ENCODE results near the gene ELOF1. TPM values are rescaled to one million over a fixed set of nuclear protein-coding genes. Genes with fewer than 3 reads are reported as not detected.

Gene ELOF1
- polyA plus RNA-seq, 1 of the 3 experiments (the other 2 are of a cell fraction): 157 TPM

DNA sequence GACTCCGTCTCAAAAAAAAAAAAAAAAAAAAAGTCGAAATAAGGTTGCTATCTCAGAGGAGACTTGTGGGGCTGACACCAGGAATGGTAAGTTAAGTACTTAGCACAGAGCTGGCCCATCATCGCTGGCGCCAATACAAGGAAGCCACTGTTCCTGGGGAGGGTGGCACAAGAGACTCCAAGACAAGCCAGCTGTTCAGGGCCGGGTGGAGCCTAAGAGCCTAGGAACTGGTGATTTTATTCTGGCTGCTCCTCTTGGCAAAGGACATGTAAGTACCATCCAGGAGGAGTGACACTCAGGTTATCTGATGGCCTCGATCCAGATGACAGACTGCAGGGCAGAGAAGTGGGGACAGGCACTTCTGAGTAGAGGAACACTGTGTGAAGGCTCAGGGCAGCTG is 3.8 kb downstream of the ELOF1 start (continued):
- no peak for TF ChIP-seq RFX5 (IDR thresholded peaks at IDR 0.05; ENCODE audit: low read length)
- no peak for TF ChIP-seq RAD21 (IDR thresholded peaks at IDR 0.05; ENCODE audit: low read length)
- TF ChIP-seq YY1 (IDR thresholded peaks at IDR 0.05; ENCODE audit: low read depth): no peak
- TF ChIP-seq RXRA (IDR thresholded peaks at IDR 0.05; ENCODE audit: borderline replicate concordance, low read depth): no peak
- TF ChIP-seq SMC3 (IDR thresholded peaks at IDR 0.05; ENCODE audit: low read depth, low read length): no peak
- TF ChIP-seq EP300 (IDR thresholded peaks at IDR 0.05; ENCODE audit: borderline replicate concordance in 1 of 2, low read depth in 1 of 2, low read length in 1 of 2): no peak
- TF ChIP-seq CHD2 (IDR thresholded peaks at IDR 0.05; ENCODE audit: low read length, partially characterized antibody): no peak

DNA sequence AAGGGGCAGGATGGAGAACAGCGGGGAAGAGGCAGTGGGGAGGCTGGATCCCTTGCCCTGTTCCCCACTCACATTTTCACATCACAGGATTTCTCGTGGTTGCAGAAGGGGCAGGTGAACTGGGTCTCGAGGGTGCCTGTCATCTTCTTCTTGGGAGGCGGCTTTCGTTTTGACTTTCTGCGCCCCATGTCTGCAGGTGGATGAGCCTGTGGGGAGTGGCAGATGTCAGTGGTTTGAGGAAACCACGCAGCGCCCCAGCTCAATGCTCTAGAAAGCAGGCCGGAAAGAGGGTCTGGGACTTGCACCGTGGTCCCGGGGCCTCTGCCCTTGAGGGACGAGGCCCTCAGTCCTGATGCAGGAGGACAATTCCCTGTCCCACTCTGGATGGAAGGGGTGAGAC is 4.9 kb downstream of the ELOF1 start:
- Histone ChIP-seq H3K4me1 (ENCODE audit: control insufficient read depth in 1 of 2, insufficient read depth in 2 of 2, low read depth in 1 of 2, low read length in 1 of 2) (peaks cover 5 to 7% of the 10 kb centered on the region in 2 experiments; a peak in 1 of 4 replicates), H3K36me3 (replicated peaks in 1 of 2; ENCODE audit: control insufficient read depth in 1 of 2, insufficient read depth in 2 of 2, low read length in 1 of 2) (peaks cover 3 to 21% of the 10 kb centered on the region in 2 experiments), H3F3A (replicated peaks; ENCODE audit: insufficient read depth) (no peaks in the 10 kb centered on the region), H3K9me3 (no peaks in the 10 kb centered on the region), H4K20me1 (ENCODE audit: insufficient read depth) (peaks cover 24% of the 10 kb centered on the region), H3K79me2 (ENCODE audit: insufficient read depth) (peaks cover 48% of the 10 kb centered on the region), H3K4me2 (no peak overlapping the region), H3K9me2 (no peaks in the 10 kb centered on the region), H3K9ac (no peak overlapping the region), H2AFZ (ENCODE audit: low read depth) (no peak overlapping the region), H3K4me3 (ENCODE audit: low read depth in 2 of 2, low read length in 1 of 2) (no peak overlapping the region), H3K27me3 (ENCODE audit: insufficient read depth) (no peaks in the 10 kb centered on the region), H3K27ac (ENCODE audit: low read depth in 2 of 2, low read length in 1 of 2) (no peak overlapping the region)
- CTCF ChIA-PET: interaction anchor here (0.8 kb wide), 1 partner anchor 57 kb away, joined by 3 read pairs; no protein-coding TSS in a partner anchor
- POLR2A ChIA-PET: no interaction called here
- WGBS (ENCODE audit: low lambda C conversion rate): 94% methylated on average over 11 of the region's 12 CpGs
- DNase-seq: no peak
- TF ChIP-seq, protein P1, sequence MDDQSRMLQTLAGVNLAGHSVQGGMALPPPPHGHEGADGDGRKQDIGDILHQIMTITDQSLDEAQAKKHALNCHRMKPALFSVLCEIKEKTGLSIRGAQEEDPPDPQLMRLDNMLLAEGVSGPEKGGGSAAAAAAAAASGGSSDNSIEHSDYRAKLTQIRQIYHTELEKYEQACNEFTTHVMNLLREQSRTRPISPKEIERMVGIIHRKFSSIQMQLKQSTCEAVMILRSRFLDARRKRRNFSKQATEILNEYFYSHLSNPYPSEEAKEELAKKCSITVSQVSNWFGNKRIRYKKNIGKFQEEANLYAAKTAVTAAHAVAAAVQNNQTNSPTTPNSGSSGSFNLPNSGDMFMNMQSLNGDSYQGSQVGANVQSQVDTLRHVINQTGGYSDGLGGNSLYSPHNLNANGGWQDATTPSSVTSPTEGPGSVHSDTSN (IDR thresholded peaks at IDR 0.05): no peak
- TF ChIP-seq SMC3 (IDR thresholded peaks at IDR 0.05; ENCODE audit: low read depth, low read length) (no peak), RFX5 (IDR thresholded peaks at IDR 0.05; ENCODE audit: low read length) (no peak), SIN3A (IDR thresholded peaks at IDR 0.05; ENCODE audit: borderline replicate concordance, low read depth, low read length) (no peak)
- TF ChIP-seq, protein P2, sequence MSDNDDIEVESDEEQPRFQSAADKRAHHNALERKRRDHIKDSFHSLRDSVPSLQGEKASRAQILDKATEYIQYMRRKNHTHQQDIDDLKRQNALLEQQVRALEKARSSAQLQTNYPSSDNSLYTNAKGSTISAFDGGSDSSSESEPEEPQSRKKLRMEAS (IDR thresholded peaks at IDR 0.05; ENCODE audit: low read depth): no peak

DNA sequence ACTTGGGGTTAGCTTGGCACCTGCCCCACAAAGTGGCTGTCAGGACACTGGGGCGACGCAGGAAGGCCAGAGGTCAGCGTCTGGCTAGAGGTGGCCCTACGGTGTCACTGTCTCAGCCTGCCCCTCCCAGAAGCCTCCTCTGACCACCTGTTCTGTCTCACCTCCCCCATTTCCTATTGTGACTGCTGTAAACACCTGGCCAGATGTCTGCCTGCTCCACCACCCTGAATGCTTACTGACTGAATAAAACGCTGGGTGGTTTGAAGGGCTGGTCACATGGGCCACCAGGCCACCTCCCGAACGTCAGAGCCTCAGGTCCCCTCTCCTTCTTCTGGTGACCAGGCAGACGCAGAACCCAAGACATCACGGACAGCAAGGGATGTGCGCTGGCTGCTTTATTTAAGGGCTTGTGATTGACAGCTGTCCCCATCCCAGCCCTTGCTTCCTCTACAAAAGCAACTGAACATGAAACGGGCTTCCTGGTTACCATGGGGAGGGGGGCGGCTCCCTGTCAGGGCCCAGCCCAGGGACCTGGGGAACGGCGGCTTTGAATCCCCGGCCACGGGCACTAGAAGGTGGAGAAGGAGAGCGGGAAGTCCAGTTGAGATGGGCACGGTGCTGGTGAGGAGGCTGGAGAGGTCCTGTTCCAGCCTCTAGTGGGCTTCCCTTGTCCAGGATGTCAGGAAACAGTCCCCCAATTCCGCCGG is 6.2 kb downstream of the ELOF1 start:
- Histone ChIP-seq H3K79me2 (ENCODE audit: insufficient read depth) (peaks cover 36% of the 10 kb centered on the region), H3K36me3 (replicated peaks in 1 of 2; ENCODE audit: control insufficient read depth in 1 of 2, insufficient read depth in 2 of 2, low read length in 1 of 2) (peaks cover 3 to 21% of the 10 kb centered on the region in 2 experiments), H3K4me1 (ENCODE audit: control insufficient read depth in 1 of 2, insufficient read depth in 2 of 2, low read depth in 1 of 2, low read length in 1 of 2) (peaks cover 2 to 5% of the 10 kb centered on the region in 2 experiments; a peak in 1 of 4 replicates), H3K4me3 (ENCODE audit: low read depth in 2 of 2, low read length in 1 of 2) (no peak overlapping the region), H3K27me3 (ENCODE audit: insufficient read depth) (no peaks in the 10 kb centered on the region), H3F3A (replicated peaks; ENCODE audit: insufficient read depth) (no peaks in the 10 kb centered on the region), H3K27ac (ENCODE audit: low read depth in 2 of 2, low read length in 1 of 2) (no peak overlapping the region), H2AFZ (ENCODE audit: low read depth) (no peak overlapping the region), H3K4me2 (no peak overlapping the region), H3K9me3 (no peaks in the 10 kb centered on the region), H4K20me1 (ENCODE audit: insufficient read depth) (peaks cover 21% of the 10 kb centered on the region), H3K9me2 (no peaks in the 10 kb centered on the region), H3K9ac (no peak overlapping the region)
- WGBS (ENCODE audit: low lambda C conversion rate): 94% methylated on average over 20 of the region's 20 CpGs
- CTCF ChIA-PET: interaction anchor here (0.7 to 2.0 kb wide), 5 partner anchors 8 to 117 kb away, joined by 3 to 10 read pairs (median 5); partner anchors contain the start of gene PRKCSH
- TF ChIP-seq, protein P2 (IDR thresholded peaks at IDR 0.05; ENCODE audit: low read depth): no peak
- TF ChIP-seq NFIC (IDR thresholded peaks at IDR 0.05; ENCODE audit: borderline replicate concordance) (no peak), ELF1 (IDR thresholded peaks at IDR 0.05) (no peak)
- POLR2A ChIA-PET: interaction anchor here (1.2 kb wide), 1 partner anchor 45 kb away, joined by 3 read pairs; no protein-coding TSS in a partner anchor
- no peak for DNase-seq

Data from SK-N-SH (cell line).